GM13976 (cell line): ENCODE measurements around the gene ATP5PB.

Experiments
- DNase-seq: peaks from one replicate; pipeline ENCODE4 v3.0.0; 2012; ENCODE audit warnings: low spot score
- in situ Hi-C: fragments of 300-500 bp; cut with MboI; formaldehyde crosslinking; loops from one replicate; pipeline ENCODE4 v1.12.0; 2022; ENCODE audit warnings: low sequenced_read_pairs, mixed read lengths, inconsistent platforms; ENCODE audit not compliant: unreplicated experiment
- TF ChIP-seq, protein P1 (sequence below): IDR thresholded peaks from 2 replicates; pipeline ENCODE4 v1.5.1; 2012; ENCODE audit warnings: borderline replicate concordance, mild to moderate bottlenecking; ENCODE audit not compliant: insufficient read depth; ENCODE audit errors: extremely low read depth, missing control alignments, control extremely low read depth

The ATP5PB gene

DNA sequence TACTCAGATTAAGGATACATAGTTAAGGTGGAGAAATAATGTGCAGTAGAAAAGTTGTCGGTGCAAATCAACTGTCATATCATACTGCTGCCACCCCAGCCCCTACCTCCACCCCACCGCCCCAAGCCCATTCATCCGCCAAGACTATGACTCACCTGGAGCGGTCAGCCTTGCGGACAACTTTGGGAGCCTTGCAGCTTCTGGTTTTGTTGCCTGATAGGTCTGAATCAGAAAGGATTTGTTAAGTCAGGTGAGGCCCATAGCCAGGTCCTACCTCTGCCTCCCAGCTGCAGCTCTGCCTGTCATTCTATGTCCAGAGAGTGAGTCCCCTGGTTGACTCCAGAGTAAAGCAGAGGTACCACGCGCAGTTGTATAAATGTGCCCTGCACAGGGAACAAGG lies 37.2 kb downstream of the ATP5PB start:
- no peak for DNase-seq
- in situ Hi-C loops: no loop called here
- TF ChIP-seq, protein P1, sequence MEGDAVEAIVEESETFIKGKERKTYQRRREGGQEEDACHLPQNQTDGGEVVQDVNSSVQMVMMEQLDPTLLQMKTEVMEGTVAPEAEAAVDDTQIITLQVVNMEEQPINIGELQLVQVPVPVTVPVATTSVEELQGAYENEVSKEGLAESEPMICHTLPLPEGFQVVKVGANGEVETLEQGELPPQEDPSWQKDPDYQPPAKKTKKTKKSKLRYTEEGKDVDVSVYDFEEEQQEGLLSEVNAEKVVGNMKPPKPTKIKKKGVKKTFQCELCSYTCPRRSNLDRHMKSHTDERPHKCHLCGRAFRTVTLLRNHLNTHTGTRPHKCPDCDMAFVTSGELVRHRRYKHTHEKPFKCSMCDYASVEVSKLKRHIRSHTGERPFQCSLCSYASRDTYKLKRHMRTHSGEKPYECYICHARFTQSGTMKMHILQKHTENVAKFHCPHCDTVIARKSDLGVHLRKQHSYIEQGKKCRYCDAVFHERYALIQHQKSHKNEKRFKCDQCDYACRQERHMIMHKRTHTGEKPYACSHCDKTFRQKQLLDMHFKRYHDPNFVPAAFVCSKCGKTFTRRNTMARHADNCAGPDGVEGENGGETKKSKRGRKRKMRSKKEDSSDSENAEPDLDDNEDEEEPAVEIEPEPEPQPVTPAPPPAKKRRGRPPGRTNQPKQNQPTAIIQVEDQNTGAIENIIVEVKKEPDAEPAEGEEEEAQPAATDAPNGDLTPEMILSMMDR: no peak

DNA sequence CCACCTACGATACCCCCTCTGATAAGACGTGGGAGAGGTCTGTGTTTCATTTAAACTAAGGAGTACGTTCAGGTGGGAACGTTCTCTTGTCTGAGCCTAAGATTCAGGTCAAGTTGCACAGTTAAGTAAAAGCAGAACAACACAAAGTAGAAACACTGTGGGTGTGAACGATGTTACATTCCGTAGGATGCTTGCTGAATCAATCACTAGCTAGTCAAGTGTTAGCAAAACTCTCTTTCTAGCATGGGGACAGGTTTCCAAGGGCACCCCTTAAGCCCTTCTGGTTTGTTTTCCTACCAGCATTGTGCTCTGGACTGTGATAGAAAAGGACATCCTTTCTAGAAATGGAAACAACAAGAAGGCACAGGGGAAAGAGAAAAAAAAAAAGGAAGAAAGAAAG lies 37.9 kb downstream of the ATP5PB start:
- TF ChIP-seq, protein P1: no peak
- in situ Hi-C loops: no loop called here
- no peak for DNase-seq

DNA sequence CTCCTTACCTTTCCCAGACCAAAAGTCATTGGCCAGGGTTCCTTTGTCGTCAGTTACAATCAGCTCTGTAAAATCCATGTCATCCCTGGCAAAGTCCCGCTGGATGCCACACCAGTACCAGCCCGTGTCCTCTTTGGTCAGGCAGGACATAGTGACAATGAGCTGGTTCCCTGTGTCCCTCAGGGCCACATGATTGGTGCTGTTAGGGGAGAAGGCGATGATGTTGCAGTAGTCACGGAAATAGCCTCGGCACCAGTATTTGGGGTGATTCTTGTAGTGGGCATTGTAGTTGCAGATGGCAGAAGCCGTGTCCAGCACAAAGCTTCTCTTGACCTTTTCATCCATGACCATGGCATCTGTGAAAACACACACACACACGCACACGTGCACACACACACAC lies 39.4 kb downstream of the ATP5PB start:
- TF ChIP-seq, protein P1: no peak
- in situ Hi-C loops: no loop called here
- no peak for DNase-seq

DNA sequence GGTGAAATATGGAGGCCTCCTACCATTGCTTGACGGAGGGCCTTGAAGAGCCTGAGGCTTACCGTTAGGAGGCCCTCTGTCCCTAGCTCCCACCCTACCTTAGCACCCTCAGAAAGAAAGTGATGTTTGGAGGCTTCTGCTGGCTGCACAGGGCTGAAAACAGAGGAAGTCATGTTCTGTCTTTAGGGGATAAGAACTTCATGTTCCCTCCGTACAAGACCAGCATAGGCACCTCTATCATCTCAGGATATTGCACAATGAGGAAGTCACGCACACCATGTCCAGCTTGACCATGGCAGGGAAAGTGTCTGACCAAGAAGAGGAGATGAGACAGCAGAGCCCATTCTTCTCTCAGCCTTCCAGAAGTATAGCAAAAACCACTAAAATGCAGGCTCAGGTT lies 40.3 kb downstream of the ATP5PB start:
- TF ChIP-seq, protein P1: no peak
- no peak for DNase-seq
- in situ Hi-C loops: no loop called here

DNA sequence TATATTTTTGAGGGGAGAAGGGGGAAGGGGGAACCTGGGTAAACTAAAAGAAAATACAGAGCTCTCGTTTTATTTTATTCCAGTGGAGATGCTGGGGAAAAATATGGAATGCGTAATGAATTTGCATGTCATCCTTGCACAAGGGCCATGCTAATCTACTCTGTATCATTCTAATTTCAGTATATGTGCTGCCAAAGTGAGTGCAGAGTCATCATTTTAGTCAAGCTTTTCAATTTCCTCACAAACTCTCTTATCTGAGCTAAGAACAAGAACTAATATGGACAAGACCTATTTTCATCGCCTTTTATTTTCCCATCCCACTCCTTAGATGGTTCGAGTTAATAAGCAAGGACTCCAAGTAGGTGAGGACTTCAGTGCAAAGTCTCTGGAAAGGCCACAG lies 41.0 kb downstream of the ATP5PB start:
- DNase-seq: no peak
- in situ Hi-C loops: no loop called here

DNA sequence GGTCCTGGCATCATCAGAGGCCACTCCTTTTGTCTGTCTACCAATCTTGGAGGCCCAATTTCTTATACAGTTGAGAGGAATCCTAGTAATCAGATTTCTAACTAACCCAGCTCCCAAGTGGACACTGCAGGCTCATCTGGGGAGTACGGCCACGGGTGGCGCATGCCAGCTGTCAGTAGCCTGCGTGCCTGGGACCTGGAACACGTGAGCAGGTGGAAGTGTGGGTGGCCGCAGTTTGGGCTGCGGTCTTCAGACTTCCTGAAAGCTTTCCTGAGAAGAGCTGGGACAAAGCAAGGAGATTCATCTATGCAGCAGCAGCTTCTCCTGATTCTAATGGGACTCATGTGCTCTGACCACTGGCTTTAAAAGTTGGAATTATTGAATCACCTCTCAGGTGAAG lies 41.8 kb downstream of the ATP5PB start:
- TF ChIP-seq, protein P1: no peak
- DNase-seq: no peak
- in situ Hi-C loops: no loop called here

More for the DNA sequence above, 41.0 kb downstream of the ATP5PB start:
- TF ChIP-seq, protein P1: no peak

DNA sequence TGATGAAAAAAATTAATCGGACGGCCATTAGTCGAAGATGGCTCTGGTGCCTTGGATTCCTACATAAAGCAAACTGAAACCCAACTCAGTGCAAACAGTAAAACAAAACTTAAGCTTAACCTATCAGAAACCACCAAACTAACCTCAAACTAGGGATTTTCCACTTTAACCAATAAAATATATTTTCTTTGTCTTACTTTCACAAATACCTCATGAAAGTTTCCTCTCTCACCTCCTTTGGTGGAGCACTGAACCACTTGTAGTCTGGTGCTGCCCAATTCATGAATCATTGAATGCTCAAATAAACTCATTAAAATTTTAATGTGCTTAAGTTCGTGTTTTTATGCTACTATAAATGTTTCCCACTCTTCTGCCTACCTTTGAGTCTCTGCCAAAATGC lies 47.1 kb downstream of the ATP5PB start:
- TF ChIP-seq, protein P1: no peak
- DNase-seq: no peak
- in situ Hi-C loops: no loop called here
